Measurements from ENCODE around the gene BCAS3.
"Not testable (repeated sequence)": the region's sequence is repeated elsewhere in the genome, so short reads cannot be mapped to it uniquely, and the experiment has no call there.

Gene BCAS3

DNA sequence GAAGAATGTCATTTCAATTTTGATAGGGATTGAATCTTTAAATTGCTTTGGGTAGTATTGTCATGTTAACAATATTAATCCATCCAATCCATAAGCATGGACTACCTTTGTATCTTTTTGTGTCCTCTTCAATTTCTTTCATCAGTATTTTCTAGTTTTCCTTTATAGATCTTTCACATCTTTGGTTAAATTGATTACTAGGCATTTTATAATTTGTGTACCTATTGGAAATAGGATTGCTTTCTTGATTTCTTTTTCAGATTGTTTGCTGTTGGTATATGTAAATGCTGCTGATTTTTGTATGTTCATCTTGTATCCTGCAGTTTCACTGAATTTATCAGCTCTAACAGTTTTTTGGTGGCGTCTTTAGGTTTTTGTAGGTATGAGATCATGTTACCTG is 24.1 kb upstream of the BCAS3 start:
- TF ChIP-seq ZNF274 (IDR thresholded peaks at IDR 0.05; ENCODE audit: low read depth, low read length): no peak
- no peak overlapping the region for H3K4me3 ChIP-seq (ENCODE audit: low read length)

- H3K4me3 ChIP-seq (ENCODE audit: low read length): no peak overlapping the region
- no peak for TF ChIP-seq ZNF274 (IDR thresholded peaks at IDR 0.05; ENCODE audit: low read depth, low read length)
Measured at GRCh38 chr17:60656499-60656898, 21.2 kb upstream of the BCAS3 start.

GRCh38 chr17:60659156-60659555 is 18.5 kb upstream of the BCAS3 start:
- H3K4me3 ChIP-seq (ENCODE audit: low read length): no peak overlapping the region
- no peak for TF ChIP-seq ZNF274 (IDR thresholded peaks at IDR 0.05; ENCODE audit: low read depth, low read length)

GRCh38 chr17:60661489-60661888 is 16.2 kb upstream of the BCAS3 start:
- H3K4me3 ChIP-seq (ENCODE audit: low read length): no peak overlapping the region
- TF ChIP-seq ZNF274 (IDR thresholded peaks at IDR 0.05; ENCODE audit: low read depth, low read length): no peak

- TF ChIP-seq ZNF274 (IDR thresholded peaks at IDR 0.05; ENCODE audit: low read depth, low read length): no peak
- no peak overlapping the region for H3K4me3 ChIP-seq (ENCODE audit: low read length)
Measured at GRCh38 chr17:60664022-60664421, 13.6 kb upstream of the BCAS3 start.

DNA sequence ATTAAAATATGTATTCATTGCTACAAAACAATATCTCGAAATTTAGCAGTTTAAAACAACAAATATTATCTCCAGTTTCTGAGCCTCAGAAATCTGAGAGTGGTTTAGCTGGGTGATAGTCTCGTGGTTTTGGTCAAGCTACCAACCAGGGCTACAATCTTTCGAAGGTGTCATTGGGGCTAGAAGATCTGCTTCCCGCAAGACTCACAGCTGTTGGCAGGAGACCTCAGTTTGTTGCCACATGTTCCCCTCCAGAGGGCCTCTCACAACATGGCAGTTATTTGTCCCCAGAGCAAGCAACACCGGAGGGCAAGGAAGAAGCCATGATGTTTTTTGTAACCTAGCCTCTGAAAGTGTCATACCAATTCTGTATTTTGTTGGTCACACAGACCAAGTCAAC is 12.0 kb upstream of the BCAS3 start:
- H3K4me3 ChIP-seq (ENCODE audit: low read length): no peak overlapping the region
- TF ChIP-seq ZNF274 (IDR thresholded peaks at IDR 0.05; ENCODE audit: low read depth, low read length): no peak

DNA sequence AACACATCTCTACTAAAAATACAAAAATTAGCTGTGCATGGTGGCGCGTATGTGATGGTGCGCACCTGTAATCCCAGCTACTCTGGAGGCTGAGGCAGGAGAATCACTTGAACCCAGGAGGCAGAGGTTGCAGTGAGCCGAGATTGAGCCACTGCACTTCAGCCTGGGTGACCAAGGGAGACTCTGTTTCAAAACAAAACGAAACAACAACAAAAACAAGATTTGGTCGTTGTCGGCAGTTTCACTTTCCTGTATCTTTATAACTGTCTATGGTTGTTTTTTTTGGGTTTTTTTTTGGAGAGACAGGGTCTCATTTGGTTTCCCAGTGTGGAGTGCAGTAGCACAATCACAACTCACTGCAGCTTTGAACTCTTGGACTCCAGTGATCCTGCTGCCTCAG is 8.9 kb upstream of the BCAS3 start:
- not testable (repeated sequence) for H3K4me3 ChIP-seq (ENCODE audit: low read length)

- no peak overlapping the region for H3K4me3 ChIP-seq (ENCODE audit: low read length)
Measured at GRCh38 chr17:60671482-60671881, 6.2 kb upstream of the BCAS3 start.

GRCh38 chr17:60674637-60675036 is 3.0 kb upstream of the BCAS3 start:
- H3K4me3 ChIP-seq (ENCODE audit: low read length): not testable (repeated sequence)

More at GRCh38 chr17:60671482-60671881, 6.2 kb upstream of the BCAS3 start:
- TF ChIP-seq ZNF274 (IDR thresholded peaks at IDR 0.05; ENCODE audit: low read depth, low read length): no peak

GRCh38 chr17:60675997-60676396 is 1.7 kb upstream of the BCAS3 start:
- no peak for TF ChIP-seq ZNF274 (IDR thresholded peaks at IDR 0.05; ENCODE audit: low read depth, low read length)

GRCh38 chr17:60676758-60677307 is 818 bp upstream of the BCAS3 start:
- peak overlapping the region; percentile 68 for H3K4me3 ChIP-seq (ENCODE audit: low read length)

More at GRCh38 chr17:60675997-60676396, 1.7 kb upstream of the BCAS3 start:
- H3K4me3 ChIP-seq (ENCODE audit: low read length): no peak overlapping the region

GRCh38 chr17:60678118-60678444 is 430 bp downstream of the BCAS3 start:
- no peak for TF ChIP-seq ZNF274 (IDR thresholded peaks at IDR 0.05; ENCODE audit: low read depth, low read length)
- H3K4me3 ChIP-seq (ENCODE audit: low read length): peak overlapping the region; percentile 68

More at GRCh38 chr17:60676758-60677307, 818 bp upstream of the BCAS3 start:
- TF ChIP-seq ZNF274 (IDR thresholded peaks at IDR 0.05; ENCODE audit: low read depth, low read length): no peak

- TF ChIP-seq ZNF274 (IDR thresholded peaks at IDR 0.05; ENCODE audit: low read depth, low read length): no peak
- H3K4me3 ChIP-seq (ENCODE audit: low read length): no peak overlapping the region
Measured at GRCh38 chr17:60679287-60679686, 1.6 kb downstream of the BCAS3 start.

DNA sequence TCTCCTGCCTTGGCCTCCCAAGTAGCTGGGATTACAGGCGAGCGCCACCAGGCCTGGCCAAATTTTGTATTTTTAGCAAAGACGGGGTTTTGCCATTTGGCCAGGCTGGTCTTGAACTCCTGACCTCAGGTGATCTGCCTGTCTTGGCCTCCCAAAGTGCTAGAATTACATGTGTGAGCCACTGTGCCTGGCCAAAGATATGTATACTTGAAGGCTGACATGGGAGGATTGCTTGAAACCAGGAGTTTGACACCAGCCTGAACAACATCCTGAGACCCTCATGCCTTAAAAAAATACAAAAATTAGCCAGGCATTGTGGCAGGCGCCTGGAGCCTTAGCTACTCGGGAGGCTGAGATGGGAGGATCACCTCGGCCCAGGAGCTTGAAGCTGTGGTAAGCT is 3.1 kb downstream of the BCAS3 start:
- no peak for TF ChIP-seq ZNF274 (IDR thresholded peaks at IDR 0.05; ENCODE audit: low read depth, low read length)

GRCh38 chr17:60685437-60685836 is 7.8 kb downstream of the BCAS3 start:
- no peak overlapping the region for H3K4me3 ChIP-seq (ENCODE audit: low read length)
- TF ChIP-seq ZNF274 (IDR thresholded peaks at IDR 0.05; ENCODE audit: low read depth, low read length): no peak

More for the DNA sequence above, 3.1 kb downstream of the BCAS3 start:
- H3K4me3 ChIP-seq (ENCODE audit: low read length): no peak overlapping the region

GRCh38 chr17:60695960-60696359 is 18.3 kb downstream of the BCAS3 start:
- no peak for TF ChIP-seq ZNF274 (IDR thresholded peaks at IDR 0.05; ENCODE audit: low read depth, low read length)
- no peak overlapping the region for H3K4me3 ChIP-seq (ENCODE audit: low read length)

Measured in GM08714 (cell line).